Psoas muscle (tissue), 8 donors: ENCODE measurements around the gene PC. TPM values are rescaled to one million over a fixed set of nuclear protein-coding genes. Genes with fewer than 3 reads are reported as not detected.

Experiments
- ATAC-seq, 4 donors: fragments of 200-7000 bp; cut with Tn5 transposase; one replicate each; pipeline ENCODE4 v1.9.1; 2020; ENCODE audit warnings: moderate library complexity in 3 of 4, mild to moderate bottlenecking in 2 of 4
- DNase-seq, 2 donors: peaks; one replicate each; pipeline ENCODE4 v3.0.0-alpha.2; 2020
- H3K27ac ChIP-seq: fragments of 200-600 bp; one replicate; pipeline ENCODE4 v1.8.0; 2022
- H3K27me3 ChIP-seq, 3 donors: fragments of 200-600 bp in 1 of 3; one replicate each; pipeline versions ENCODE4 v1.6.1 to v1.8.0; 2013 to 2022; ENCODE audit warnings: low read length in 2 of 3, mild to moderate bottlenecking in 2 of 3, moderate library complexity in 1 of 3; ENCODE audit not compliant: insufficient read depth in 3 of 3
- H3K36me3 ChIP-seq, 2 donors: fragments of 200-600 bp in 1 of 2; one replicate each; pipeline versions ENCODE4 v1.6.1 to v1.8.0; 2013 to 2022; ENCODE audit warnings: low read depth in 1 of 2, mild to moderate bottlenecking in 1 of 2, moderate library complexity in 1 of 2; ENCODE audit not compliant: insufficient read depth in 1 of 2
- H3K4me1 ChIP-seq: fragments of 200-600 bp; one replicate; pipeline ENCODE4 v1.8.0; 2022
- H3K4me3 ChIP-seq: fragments of 200-600 bp; one replicate; pipeline ENCODE4 v1.8.0; 2022; ENCODE audit warnings: mild to moderate bottlenecking
- H3K9me3 ChIP-seq: fragments of 200-600 bp; one replicate; pipeline ENCODE4 v1.8.0; 2022
- WGBS, 3 donors: extraction: QIAGEN DNeasy Blood & Tissue Kit; methylation state at CpG; one replicate each; pipeline versions ENCODE4 v1.1.6 to v1.1.7; 2013; 5-methylcytosine and 5-hydroxymethylcytosine counted together
- intact Hi-C, 2 donors: fragments of 100-400 bp; cut with DNase I; formaldehyde crosslinking; loops; one replicate each; pipeline versions ENCODE4 v1.11.0 to v1.14.2; 2022
- polyA plus RNA-seq, 3 donors: library from polyadenylated mRNA; stranded (reverse); fragments of 200-250 nt; gene quantifications; one replicate each; pipeline ENCODE4 v1.2.3, GENCODE V29; 2013
- total RNA-seq, 4 donors: library from RNA; stranded (reverse); fragmentation: NEBNext Ultra II Directional in 2 of 4; extraction: Animal tissue kit (Norgen Biotek cat#: 25700) in 2 of 4; gene quantifications; one replicate each; pipeline versions ENCODE4 v1.2.1 to v1.2.4, GENCODE V29; 2021 to 2023
- TF ChIP-seq, protein P1 (sequence below): fragments of 200-600 bp; IDR thresholded peaks from one replicate; pipeline ENCODE4 v1.8.0; 2022; ENCODE audit warnings: antibody characterized with exemption
- donor health status: healthy with polysubstance abuse.
- donor health status: DM: no; HTN: no; CAD: no; lungs with moderate emphysema.
- donor health status: Bipolar disorder and iron deficiency.
- donor health status: healthy.
- donor health status: DM: yes; HTN: yes; CAD: no.
- donor health status: DM: no; HTN: no; CAD: no.
- donor health status: DM: no; HTN: no; CAD: no.
- donor health status: DM: yes; HTN: yes; CAD: no.

PC gene
- total and polyA plus RNA-seq, 7 donors = 11.1 to 48.8 (median 18.3) TPM

DNA sequence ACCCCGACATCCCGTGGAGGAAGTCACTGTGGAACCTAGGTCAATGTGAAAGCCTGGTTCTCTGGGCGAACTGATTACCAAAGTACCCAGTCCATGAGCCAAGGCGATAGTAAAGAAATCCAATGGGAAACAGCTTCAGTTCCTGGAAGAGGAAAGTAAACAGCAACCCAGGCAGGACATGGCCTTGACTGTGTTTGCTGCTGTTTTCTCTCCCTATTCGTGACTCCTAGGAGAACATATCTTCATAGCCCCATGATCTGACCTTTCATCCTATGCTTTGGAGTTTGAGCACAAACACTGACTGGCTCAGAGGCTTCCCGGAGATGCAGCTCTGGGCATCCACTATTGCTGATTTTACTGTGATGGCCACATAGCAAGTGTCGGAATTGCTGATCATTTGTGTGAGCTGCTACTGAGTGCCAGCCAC is 56.2 kb downstream of the PC start:
- Histone ChIP-seq H3K4me1 (peaks cover 5% of the 10 kb centered on the region), H3K27ac (no peak overlapping the region), H3K4me3 (no peak overlapping the region), H3K36me3 (no peaks in the 10 kb centered on the region), H3K9me3 (no peaks in the 10 kb centered on the region), H3K27me3 (no peaks in the 10 kb centered on the region)
- intact Hi-C loops = no loop called here
- TF ChIP-seq, protein P1, sequence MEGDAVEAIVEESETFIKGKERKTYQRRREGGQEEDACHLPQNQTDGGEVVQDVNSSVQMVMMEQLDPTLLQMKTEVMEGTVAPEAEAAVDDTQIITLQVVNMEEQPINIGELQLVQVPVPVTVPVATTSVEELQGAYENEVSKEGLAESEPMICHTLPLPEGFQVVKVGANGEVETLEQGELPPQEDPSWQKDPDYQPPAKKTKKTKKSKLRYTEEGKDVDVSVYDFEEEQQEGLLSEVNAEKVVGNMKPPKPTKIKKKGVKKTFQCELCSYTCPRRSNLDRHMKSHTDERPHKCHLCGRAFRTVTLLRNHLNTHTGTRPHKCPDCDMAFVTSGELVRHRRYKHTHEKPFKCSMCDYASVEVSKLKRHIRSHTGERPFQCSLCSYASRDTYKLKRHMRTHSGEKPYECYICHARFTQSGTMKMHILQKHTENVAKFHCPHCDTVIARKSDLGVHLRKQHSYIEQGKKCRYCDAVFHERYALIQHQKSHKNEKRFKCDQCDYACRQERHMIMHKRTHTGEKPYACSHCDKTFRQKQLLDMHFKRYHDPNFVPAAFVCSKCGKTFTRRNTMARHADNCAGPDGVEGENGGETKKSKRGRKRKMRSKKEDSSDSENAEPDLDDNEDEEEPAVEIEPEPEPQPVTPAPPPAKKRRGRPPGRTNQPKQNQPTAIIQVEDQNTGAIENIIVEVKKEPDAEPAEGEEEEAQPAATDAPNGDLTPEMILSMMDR = no peak
- 90 to 93% (median 90%) methylated on average over 7 of the region's 7 CpGs for WGBS, 3 donors
- DNase-seq (peak in 1 of 2 donors; percentile 6), ATAC-seq (no peak)

DNA sequence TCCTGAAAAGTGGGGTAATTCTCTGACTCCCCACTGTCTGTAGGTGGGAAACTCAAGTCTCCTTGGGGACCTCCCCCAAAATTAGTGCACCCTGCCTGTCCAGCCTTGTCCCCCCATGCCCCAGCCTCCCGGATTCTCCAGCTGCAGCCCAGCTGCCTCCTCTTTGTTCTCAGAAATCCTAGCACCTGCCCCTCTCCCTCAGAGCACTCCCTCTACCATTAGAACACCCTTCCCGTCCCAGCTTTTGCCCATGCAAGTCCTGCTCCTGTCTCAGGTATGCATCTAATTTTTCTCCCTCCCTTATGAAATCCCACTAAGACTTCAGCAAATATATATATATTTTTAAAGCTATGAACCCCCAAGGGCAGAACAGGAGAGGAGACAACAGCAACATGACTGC is 64.0 kb downstream of the PC start:
- Histone ChIP-seq H3K4me3 (no peak overlapping the region), H3K27ac (no peak overlapping the region), H3K27me3 (no peaks in the 10 kb centered on the region), H3K4me1 (peaks cover 14% of the 10 kb centered on the region), H3K36me3 (no peaks in the 10 kb centered on the region), H3K9me3 (no peaks in the 10 kb centered on the region)
- ATAC-seq (no peak), DNase-seq (peak in 1 of 2 donors; percentile 17)
- TF ChIP-seq, protein P1 = no peak
- intact Hi-C loops = loop anchor here in 1 of 2 donors (5.0 kb wide), 1 partner anchor 63 kb away; the partner anchor contains the start of gene PC
- 67 to 74% (median 73%) methylated on average over 2 of the region's 2 CpGs for WGBS, 3 donors

DNA sequence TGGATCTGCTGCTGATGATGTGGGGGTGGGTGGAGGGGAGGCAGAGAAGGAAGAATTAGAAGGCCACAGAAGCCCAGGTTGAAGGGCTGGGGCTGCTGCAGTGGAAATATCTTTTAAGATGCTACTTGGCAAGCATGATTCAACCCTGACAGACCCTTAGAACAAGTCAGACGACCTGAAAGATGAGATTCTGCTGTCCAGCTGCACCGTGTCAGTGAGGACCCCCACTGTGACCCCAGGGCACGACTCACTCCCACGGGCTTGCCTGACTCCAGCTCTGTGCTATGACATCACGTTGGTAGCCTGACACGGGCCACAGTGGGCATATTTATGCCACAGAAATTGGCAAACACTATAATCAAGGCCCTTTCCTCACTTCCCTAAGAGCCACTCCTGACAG is 65.3 kb downstream of the PC start:
- TF ChIP-seq, protein P1 = no peak
- Histone ChIP-seq H3K4me1 (peaks cover 14% of the 10 kb centered on the region), H3K27me3 (no peaks in the 10 kb centered on the region), H3K4me3 (peak overlapping the region; percentile 7), H3K27ac (peak overlapping the region; percentile 72), H3K36me3 (no peaks in the 10 kb centered on the region), H3K9me3 (no peaks in the 10 kb centered on the region)
- no peak for ATAC-seq
- WGBS, 3 donors = 47 to 64% (median 56%) methylated on average over 6 of the region's 6 CpGs
- peak in 1 of 2 donors; percentile 29 for DNase-seq
- intact Hi-C loops = loop anchor here (2.0 to 5.0 kb wide), 2 partner anchors 60 to 64 kb away; partner anchors contain the start of gene PC (in 1 of the 2)

DNA sequence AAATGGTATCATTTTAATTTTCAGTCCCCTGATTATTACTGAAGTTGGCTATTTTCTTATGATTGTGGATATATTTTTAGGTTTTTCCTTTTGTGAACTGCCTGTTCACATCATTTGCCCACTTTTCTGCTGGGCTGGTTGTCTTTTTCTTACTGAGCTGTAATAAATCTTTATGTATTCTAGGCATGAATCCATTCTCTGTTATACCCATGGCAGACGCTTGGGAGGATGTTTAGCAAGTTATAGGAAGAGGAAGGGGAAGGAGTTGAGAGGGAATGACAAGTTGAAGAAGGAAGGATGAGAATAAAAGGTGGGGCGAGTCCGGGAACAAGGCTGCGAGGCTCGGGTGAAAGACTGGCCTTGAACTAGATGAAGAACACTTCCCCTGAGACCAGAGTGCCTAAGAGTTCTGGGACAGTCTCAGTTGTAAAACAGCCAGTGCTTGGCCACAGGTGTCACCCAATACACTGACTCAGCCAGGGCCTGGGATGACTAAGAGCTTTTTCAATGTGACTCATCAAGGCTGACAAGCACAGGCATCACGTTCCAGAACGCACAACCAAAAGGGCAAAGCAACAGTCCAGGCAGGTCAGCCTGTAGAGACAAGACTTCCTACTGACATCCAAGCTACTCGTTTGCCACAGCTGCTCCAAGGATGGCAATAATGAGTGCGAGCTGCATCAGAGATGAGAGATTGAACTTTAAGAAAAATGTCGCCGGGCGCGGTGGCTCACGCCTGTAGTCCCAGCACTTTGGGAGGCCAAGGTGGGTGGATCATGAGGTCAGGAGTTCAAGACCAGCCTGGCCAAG is 66.1 kb downstream of the PC start:
- TF ChIP-seq, protein P1 = no peak
- H3K27ac ChIP-seq = peak overlapping the region; percentile 72
- DNase-seq = peak; percentile 61 to 80
- WGBS, 3 donors = 50 to 67% (median 52%) methylated on average over 14 of the region's 14 CpGs
- H3K4me3 ChIP-seq = peak overlapping the region; percentile 7
- no peaks in the 10 kb centered on the region for H3K27me3 ChIP-seq
- peak; percentile 97 to 98 (median 98) for ATAC-seq
- H3K4me1 ChIP-seq = peaks cover 21% of the 10 kb centered on the region
- no peaks in the 10 kb centered on the region for H3K9me3 ChIP-seq
- intact Hi-C loops = loop anchor here (2.0 to 5.0 kb wide), 2 partner anchors 61 to 65 kb away; partner anchors contain the start of gene PC (in 1 of the 2)
- H3K36me3 ChIP-seq = no peaks in the 10 kb centered on the region
